ENCODE data around the gene HELT. TPM values are rescaled to one million over a fixed set of nuclear protein-coding genes. Genes with fewer than 3 reads are reported as not detected.

HELT gene
- total RNA-seq, 2 donors from 2014 or later, result not detected

DNA sequence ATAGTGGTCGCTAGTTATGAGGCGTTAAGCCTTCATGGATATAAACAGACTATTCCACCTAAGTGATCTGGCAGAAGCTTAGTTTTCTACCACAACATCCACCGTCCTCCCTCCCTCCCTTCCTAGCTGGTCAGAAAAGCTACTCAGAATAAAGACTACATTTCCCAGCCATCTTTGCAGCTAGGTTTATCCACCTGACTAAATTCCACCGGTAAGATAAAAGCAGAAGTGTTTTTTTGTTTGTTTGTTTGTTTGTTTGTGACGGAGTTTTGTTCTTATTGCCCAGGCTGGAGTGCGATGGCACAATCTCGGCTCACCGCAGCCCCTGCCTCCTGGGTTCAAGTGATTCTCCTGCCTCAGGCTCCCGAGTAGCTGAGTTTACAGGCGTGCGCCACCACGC lies 44.3 kb downstream of the HELT start:
- Histone ChIP-seq H3K4me3 (ENCODE audit: low read length) (no peak overlapping the region), H3K27me3 (ENCODE audit: control insufficient read depth, insufficient read depth, low read length, poor library complexity, severe bottlenecking) (no peaks in the 10 kb centered on the region), H3K9ac (ENCODE audit: extremely low read depth, low read length, poor library complexity, severe bottlenecking) (no peak overlapping the region), H3K27ac (ENCODE audit: low read depth, low read length) (no peak overlapping the region), H3K36me3 (ENCODE audit: control insufficient read depth, insufficient read depth, low read length) (no peaks in the 10 kb centered on the region), H3K4me1 (ENCODE audit: control insufficient read depth, insufficient read depth, low read length) (no peaks in the 10 kb centered on the region), H3K9me3 (ENCODE audit: control insufficient read depth, low read length) (no peaks in the 10 kb centered on the region)
- no peak for DNase-seq
- H3K4me1 Mint-ChIP-seq, result no peaks in the 10 kb centered on the region
- H3K9me3 Mint-ChIP-seq, result peaks cover 3% of the 10 kb centered on the region
- TF ChIP-seq, protein P1, sequence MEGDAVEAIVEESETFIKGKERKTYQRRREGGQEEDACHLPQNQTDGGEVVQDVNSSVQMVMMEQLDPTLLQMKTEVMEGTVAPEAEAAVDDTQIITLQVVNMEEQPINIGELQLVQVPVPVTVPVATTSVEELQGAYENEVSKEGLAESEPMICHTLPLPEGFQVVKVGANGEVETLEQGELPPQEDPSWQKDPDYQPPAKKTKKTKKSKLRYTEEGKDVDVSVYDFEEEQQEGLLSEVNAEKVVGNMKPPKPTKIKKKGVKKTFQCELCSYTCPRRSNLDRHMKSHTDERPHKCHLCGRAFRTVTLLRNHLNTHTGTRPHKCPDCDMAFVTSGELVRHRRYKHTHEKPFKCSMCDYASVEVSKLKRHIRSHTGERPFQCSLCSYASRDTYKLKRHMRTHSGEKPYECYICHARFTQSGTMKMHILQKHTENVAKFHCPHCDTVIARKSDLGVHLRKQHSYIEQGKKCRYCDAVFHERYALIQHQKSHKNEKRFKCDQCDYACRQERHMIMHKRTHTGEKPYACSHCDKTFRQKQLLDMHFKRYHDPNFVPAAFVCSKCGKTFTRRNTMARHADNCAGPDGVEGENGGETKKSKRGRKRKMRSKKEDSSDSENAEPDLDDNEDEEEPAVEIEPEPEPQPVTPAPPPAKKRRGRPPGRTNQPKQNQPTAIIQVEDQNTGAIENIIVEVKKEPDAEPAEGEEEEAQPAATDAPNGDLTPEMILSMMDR (conservative IDR thresholded peaks at IDR 0.05), result no peak
- H3K36me3 Mint-ChIP-seq (ENCODE audit: low read depth), result no peaks in the 10 kb centered on the region
- no peak overlapping the region for H3K4me3 Mint-ChIP-seq
- H3K27me3 Mint-ChIP-seq (ENCODE audit: insufficient read depth), result no peaks in the 10 kb centered on the region
- 87 to 93% methylated on average over 9 to 12 of the region's 12 CpGs for WGBS, 2 experiments (ENCODE audit: insufficient coverage in 1 of 2, insufficient read length in 1 of 2)
- no peak overlapping the region for H3K27ac Mint-ChIP-seq

DNA sequence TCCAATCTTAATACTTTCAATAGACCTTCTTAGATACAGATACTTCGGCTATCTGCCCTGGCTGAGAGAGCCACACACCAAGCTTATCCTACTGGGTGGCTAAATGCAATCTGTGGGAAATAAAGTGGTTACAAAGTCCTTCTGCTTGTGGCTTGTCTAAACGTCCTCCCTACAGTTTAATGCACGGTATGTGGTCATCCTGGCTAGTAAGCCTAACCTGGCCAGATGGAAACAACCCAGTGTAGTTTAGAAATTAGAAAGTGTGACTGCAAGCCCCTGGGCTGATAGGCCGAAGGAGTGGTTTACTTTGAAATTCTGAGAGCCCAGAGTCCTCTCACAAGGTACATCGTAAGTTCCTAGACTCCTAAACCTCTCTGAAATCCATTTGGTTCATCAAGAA lies 47.9 kb downstream of the HELT start:
- 79 to 86% methylated on average over 2 to 5 of the region's 5 CpGs for WGBS, 2 experiments (ENCODE audit: insufficient coverage in 1 of 2, insufficient read length in 1 of 2)
- Histone ChIP-seq H3K4me3 (ENCODE audit: low read length) (no peak overlapping the region), H3K9me3 (ENCODE audit: control insufficient read depth, low read length) (no peaks in the 10 kb centered on the region), H3K27ac (ENCODE audit: low read depth, low read length) (no peak overlapping the region), H3K9ac (ENCODE audit: extremely low read depth, low read length, poor library complexity, severe bottlenecking) (no peak overlapping the region), H3K36me3 (ENCODE audit: control insufficient read depth, insufficient read depth, low read length) (no peaks in the 10 kb centered on the region), H3K27me3 (ENCODE audit: control insufficient read depth, insufficient read depth, low read length, poor library complexity, severe bottlenecking) (no peaks in the 10 kb centered on the region), H3K4me1 (ENCODE audit: control insufficient read depth, insufficient read depth, low read length) (no peaks in the 10 kb centered on the region)
- peak; percentile 52 for DNase-seq
- no peaks in the 10 kb centered on the region for H3K36me3 Mint-ChIP-seq (ENCODE audit: low read depth)
- TF ChIP-seq, protein P1 (conservative IDR thresholded peaks at IDR 0.05), result no peak
- H3K27me3 Mint-ChIP-seq (ENCODE audit: insufficient read depth), result no peaks in the 10 kb centered on the region
- H3K9me3 Mint-ChIP-seq, result peaks cover 3% of the 10 kb centered on the region
- H3K4me1 Mint-ChIP-seq, result no peaks in the 10 kb centered on the region
- H3K27ac Mint-ChIP-seq, result no peak overlapping the region
- H3K4me3 Mint-ChIP-seq, result no peak overlapping the region

DNA sequence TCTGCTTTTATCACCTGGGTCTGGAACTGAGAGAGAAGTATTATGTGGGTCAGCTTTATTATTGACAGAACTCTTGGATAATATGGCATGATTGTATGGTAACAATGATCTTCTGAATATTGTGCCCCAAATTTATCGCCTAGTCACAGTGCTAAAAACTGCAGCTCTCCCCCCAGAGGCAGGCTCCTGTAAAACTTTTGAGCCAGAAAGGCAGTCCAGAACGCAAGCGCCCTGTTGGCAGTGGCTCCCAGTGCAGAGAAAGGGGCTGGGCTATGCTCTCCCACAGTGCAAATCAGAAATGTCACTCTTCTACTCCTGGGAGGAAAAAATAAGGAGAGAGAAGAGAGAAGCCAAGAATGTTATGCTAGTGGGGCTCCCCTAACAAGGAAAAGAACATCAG lies 50.5 kb downstream of the HELT start:
- Histone ChIP-seq H3K9ac (ENCODE audit: extremely low read depth, low read length, poor library complexity, severe bottlenecking) (no peak overlapping the region), H3K4me3 (ENCODE audit: low read length) (no peak overlapping the region), H3K4me1 (ENCODE audit: control insufficient read depth, insufficient read depth, low read length) (no peaks in the 10 kb centered on the region), H3K36me3 (ENCODE audit: control insufficient read depth, insufficient read depth, low read length) (no peaks in the 10 kb centered on the region), H3K9me3 (ENCODE audit: control insufficient read depth, low read length) (no peaks in the 10 kb centered on the region), H3K27me3 (ENCODE audit: control insufficient read depth, insufficient read depth, low read length, poor library complexity, severe bottlenecking) (no peaks in the 10 kb centered on the region), H3K27ac (ENCODE audit: low read depth, low read length) (no peak overlapping the region)
- Mint-ChIP-seq H3K36me3 (ENCODE audit: low read depth) (no peaks in the 10 kb centered on the region), H3K4me3 (no peak overlapping the region), H3K4me1 (no peaks in the 10 kb centered on the region), H3K9me3 (no peaks in the 10 kb centered on the region), H3K27me3 (ENCODE audit: insufficient read depth) (peaks cover 2% of the 10 kb centered on the region), H3K27ac (peak overlapping the region; percentile 72)
- WGBS, 2 experiments (ENCODE audit: insufficient coverage in 1 of 2, insufficient read length in 1 of 2), result 62 to 67% methylated on average over 3 of the region's 3 CpGs
- TF ChIP-seq, protein P1 (conservative IDR thresholded peaks at IDR 0.05), result peak; percentile 51
- peak; percentile 74 for DNase-seq

Other genes with a start within 250 kb of the HELT start
- 1 to 10 TPM; 3.8 to 5.2 TPM for gene ACSL1, start 192.5 kb upstream of the HELT start, total RNA-seq
- 10 to 100 TPM; 19.5 to 22.0 TPM for gene SLC25A4, start 124.8 kb downstream of the HELT start, total RNA-seq
- gene CFAP97, start 185.5 kb downstream of the HELT start, total RNA-seq, result 10 to 100 TPM; 33.8 to 41.6 TPM
- 10 to 100 TPM; 21.4 to 26.0 TPM for gene SNX25, start 191.1 kb downstream of the HELT start, total RNA-seq

Data from endodermal cell (in vitro differentiated cells).